Activated T-cell treated with anti-CD3 and anti-CD28 coated beads for 4 hours (primary cell): ENCODE data around the gene GNG8.
A peak's percentile ranks its signal among the peaks of the same experiment; 100 is the strongest.

Experiments used
- DNase-seq: peaks from one replicate; pipeline ENCODE4 v3.0.0-alpha.2; 2020

GNG8 gene

GRCh38 chr19:46635920-46636761, at the start of gene GNG8:
Gene GNG8 (minus strand): TSS chr19:46636202. CDS start chr19:46634682, 1,520 bp downstream.
- DNase-seq, result no peak

- no peak for DNase-seq
These were observed 49.2 kb upstream of the GNG8 start for GRCh38 chr19:46685189-46685588.

DNA sequence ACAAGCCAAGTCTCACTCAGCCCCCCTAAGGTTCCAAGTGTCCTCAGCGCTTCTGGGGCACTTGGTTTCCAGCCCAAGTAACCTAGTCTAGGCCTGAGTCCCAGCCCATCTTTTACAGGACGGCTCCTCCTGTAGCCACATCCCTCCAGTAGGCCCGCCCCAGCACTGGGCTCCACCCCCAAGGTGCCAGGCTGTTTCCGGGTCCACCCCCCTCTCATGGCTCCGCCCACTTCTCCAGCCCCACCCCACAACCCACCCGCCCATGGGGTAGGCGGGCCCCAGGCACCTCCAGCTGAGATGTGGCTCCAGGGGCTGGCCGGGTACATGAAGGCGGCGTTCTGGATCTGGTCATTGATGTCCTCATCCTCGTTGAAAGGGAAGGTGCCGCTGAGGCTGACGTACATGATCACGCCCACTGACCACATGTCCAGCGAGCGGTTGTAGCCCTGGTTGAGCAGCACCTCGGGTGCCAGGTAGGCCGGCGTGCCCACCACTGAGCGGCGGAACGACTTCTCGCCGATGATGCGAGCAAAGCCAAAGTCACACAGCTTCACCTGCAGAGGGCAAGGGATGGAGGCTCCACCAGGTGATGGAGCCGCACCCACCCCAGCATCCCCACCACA, 42.2 kb upstream of the GNG8 start:
- DNase-seq, result peak; percentile 29

DNA sequence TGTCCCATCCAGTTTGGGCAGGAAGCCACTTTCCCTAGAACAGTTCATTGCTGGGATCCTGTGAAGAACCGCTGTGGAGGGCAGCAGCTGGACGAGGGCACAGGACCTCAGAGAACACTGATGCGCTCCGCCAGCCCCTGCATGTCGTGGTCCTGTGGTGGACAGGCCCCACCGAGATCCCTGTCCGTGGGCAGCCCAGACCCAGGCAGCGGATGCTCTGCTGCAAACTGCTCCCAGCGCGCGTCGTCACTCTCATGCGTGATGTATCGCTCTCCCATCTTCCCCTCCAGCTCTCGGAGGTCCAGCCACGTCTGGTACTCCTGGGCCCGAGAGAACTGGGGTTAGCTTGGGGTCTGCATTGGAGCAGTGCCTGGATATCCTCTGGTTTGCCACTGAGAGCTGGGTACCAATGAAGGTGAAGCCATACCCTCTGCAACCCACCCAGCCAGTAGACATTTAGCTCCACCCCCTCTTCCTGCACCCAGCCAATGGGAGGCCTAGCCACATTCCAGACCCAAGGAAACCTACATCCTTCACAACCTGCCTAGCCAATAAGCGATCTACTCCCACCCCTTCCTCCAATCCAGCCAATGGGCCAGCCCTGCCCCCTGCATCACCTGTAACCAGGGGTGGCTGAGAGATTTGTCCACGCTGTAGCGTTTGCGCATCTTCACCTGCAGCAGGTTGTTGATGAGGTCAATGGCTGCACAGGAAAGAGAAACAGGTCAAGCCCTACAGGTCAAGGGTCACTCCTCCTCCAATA, 38.6 kb upstream of the GNG8 start:
- DNase-seq, result no peak

DNA sequence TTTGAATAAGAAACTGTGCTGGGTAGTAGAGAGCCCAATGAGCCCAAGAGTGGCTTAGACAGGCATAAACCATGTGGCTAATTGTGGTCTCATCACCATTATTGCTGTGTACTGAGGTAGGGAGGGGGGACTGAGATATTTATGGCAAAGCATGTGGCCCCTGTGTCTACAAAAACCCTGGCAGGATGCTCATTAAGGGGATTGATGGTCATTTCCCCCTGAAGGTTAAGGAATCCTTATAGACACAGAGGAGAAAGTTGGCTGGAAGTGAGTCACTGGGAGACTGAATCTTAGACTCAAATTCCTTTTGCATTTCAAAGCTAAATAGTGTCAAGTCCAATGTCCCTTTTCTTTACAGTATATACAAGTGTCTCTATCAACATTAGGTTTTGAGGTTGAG, 34.8 kb upstream of the GNG8 start:
- no peak for DNase-seq

DNA sequence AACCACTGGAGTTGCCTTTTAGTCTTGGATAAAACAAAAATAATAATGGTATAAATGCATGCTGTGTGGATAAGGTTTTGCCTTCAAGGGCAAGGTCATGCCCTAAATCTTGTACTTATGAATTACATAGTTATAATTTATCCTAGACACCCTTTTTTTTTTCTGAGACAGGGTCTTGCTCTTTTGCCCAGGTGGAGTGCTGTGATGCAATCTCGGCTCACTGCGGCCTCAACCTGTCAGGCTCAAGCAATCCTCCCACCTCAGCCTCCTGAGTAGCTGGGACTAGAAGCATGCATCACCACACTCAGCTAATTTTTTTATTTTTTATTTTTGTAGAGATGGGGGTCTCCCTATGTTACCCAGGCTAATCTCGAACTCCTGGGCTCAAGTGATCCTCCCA, 32.7 kb upstream of the GNG8 start:
- no peak for DNase-seq

GRCh38 chr19:46665072-46665471, 29.1 kb upstream of the GNG8 start:
- no peak for DNase-seq

- peak; percentile 61 for DNase-seq
These were observed 26.0 kb upstream of the GNG8 start for GRCh38 chr19:46661735-46662592.

DNA sequence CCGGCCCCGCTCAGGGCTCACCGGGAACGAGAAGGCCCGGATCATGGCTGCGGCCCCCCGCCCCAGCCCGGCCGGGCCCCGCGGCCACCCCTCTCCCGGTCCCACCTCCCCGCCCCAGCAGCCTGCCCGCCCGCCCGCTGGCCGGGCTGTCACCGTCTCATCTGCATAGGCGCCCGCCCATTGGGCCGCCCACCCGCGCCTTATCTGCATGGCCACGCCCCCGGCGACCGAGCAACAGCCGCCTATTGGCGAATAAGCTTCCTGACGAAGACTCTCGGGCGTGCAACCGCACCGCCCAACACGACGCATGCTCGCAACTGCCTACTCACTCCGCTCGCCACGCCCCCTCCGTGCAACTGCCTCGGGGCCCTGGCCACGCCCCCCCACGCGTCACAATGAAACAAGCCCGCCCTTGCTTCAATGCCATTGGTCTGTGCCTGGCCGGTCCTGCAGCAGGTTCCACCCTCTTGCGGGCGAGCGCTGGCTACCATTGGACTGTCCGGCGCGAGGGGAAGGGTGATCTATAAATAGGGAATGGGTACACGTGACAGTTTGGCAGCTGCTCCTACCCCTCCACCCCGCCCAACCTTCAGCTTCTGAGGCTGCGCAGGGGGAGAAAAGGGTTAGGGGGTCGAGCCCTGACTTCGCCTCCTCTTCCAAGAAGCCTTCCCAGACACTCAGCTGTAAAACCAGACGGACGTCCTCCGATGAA, 25.2 kb upstream of the GNG8 start, which contains the start of gene DACT3:
Gene DACT3, minus strand, starts transcription at position 163 of the 712 bp plus-strand sequence. Its CDS starts 118 bp downstream, at position 45.
- peak; percentile 100 for DNase-seq

DNA sequence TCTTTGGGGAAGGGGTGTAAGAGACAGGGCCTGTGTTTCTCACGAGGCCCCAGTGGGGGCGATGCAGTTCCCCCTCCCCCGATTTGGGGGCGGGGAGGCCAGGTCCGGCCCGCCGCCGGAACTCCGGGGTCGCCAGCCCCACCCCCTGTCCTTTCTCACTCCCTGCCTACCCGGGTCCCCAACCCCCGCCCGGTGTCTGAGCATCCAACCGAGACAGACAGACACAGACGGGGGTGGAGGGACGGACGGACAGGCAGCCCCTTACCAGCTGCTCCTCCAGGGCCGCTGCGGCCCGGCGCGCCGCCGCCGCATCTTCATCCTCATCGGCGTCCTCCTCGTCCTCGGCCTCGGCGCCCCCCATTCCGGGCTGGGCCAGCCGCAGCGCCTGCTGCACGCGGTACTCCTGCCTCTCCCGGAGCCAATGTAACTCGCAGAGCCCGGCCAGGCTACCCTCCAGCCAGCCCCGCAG, 24.6 kb upstream of the GNG8 start:
- DNase-seq, result no peak

DNA sequence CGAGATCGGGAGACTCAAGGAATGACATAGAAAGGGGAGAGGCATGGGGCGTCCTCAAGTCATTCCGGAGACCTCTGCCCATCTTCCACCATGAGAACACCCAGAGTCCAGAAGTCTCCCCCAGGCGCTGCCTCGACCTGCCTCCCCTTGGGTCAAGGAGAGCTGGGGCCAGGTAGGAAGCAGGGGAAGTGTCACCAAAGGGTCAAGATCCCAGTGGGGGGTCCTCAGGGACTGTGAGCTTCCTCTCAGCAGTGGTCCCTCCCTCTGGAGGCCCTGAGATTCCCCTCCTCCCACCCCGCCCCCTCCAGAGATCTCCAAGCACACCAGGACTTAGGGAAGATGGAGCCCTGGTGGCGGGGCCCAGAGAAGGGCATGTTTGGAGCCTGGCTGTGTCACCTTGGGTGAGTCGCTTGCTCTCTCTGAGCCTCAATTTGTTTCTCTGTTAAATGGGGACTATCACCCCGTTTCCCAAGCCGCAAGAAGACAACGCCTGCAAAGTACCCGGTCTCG, 24.1 kb upstream of the GNG8 start:
- DNase-seq, result no peak

GRCh38 chr19:46659151-46660007, 23.4 kb upstream of the GNG8 start:
- no peak for DNase-seq

GRCh38 chr19:46656541-46656940, 20.5 kb upstream of the GNG8 start:
- DNase-seq, result no peak

GRCh38 chr19:46654621-46655152, 18.7 kb upstream of the GNG8 start:
- DNase-seq, result no peak

DNA sequence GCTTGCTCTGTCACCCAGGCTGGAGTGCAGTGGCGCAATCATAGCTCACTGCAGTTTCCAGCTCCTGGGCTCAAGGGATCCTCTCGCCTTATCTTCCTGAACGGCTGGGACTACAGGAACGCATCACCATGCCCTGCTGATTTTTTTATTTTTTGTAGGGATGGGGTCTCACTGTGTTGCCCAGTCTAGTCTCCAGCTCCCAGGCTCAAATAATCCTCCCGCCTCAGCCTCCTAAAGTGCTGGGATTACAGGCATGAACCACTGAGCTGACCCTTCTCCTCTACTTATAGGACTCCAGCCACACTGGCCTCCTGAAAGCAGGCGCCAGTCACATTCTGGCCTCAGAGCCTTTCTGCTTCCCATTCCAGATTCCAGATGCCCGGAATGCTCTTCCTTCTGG, 14.4 kb upstream of the GNG8 start:
- DNase-seq, result no peak

GRCh38 chr19:46648961-46649960, 13.3 kb upstream of the GNG8 start:
- DNase-seq, result no peak

- no peak for DNase-seq
These were observed 12.3 kb upstream of the GNG8 start for GRCh38 chr19:46648060-46648960.

- no peak for DNase-seq
These were observed 10.4 kb upstream of the GNG8 start for GRCh38 chr19:46646402-46646801.
